Left renal cortex interstitium (tissue), 4 donors: ENCODE results near the gene TAF11L13. TPM values are rescaled to one million over a fixed set of nuclear protein-coding genes. Genes with fewer than 3 reads are reported as not detected.
"Not testable (repeated sequence)": the region's sequence is repeated elsewhere in the genome, so short reads cannot be mapped to it uniquely, and the experiment has no call there.

ENCODE experiments used
- DNase-seq, 4 donors: peaks; one replicate each; pipeline ENCODE4 v3.0.0-alpha.2; 2013; ENCODE audit warnings: low read depth in 4 of 4, low spot score in 2 of 4, missing footprints in 1 of 4
- polyA plus RNA-seq, 4 donors: library from polyadenylated mRNA; unstranded; fragments of 120-200 nt; gene quantifications; one replicate each; pipeline ENCODE4 v1.2.1, GENCODE V29; 2013; ENCODE audit not compliant: insufficient read length in 4 of 4

Gene TAF11L13
- not detected for polyA plus RNA-seq

- not testable (repeated sequence) for DNase-seq
Observed at GRCh38 chr5:17631788-17632187, at the start of gene TAF11L13. Gene TAF11L13 (plus strand): TSS chr5:17632088.

DNA sequence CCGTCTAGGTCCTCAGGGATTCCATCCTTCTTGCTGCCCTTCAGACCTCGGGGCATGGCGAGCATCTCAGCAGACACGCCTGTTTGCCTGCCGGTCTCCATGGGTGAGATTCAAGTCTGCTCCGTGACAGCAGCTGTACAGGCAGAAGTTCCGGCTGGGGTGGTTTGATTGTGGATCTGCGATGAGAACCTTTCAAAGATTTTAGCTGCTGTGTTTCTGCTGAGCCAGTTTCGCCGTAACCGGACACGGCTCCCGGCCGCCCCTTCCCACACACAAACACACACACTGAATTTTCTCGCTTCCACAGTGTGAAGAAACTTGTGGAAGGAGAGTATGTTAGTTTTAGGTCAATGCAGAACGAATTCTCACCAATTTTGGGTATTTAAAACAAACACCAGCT lies 46.2 kb upstream of the TAF11L13 start, which contains the start of gene TAF11L7:
TAF11L7 (minus strand) TSS at position 101 of the 400 bp plus-strand sequence.
- DNase-seq = not testable (repeated sequence)

GRCh38 chr5:17590860-17591259 lies 41.0 kb upstream of the TAF11L13 start, which contains the start of gene TAF11L8:
Gene TAF11L8 (minus strand): TSS chr5:17590960.
- not testable (repeated sequence) for DNase-seq

GRCh38 chr5:17594255-17594654 lies 37.6 kb upstream of the TAF11L13 start, which contains the start of gene TAF11L9:
Gene TAF11L9 (minus strand): TSS chr5:17594394.
- DNase-seq = not testable (repeated sequence)

- not testable (repeated sequence) for DNase-seq
Observed at GRCh38 chr5:17597728-17598127, 34.2 kb upstream of the TAF11L13 start, which contains the start of gene TAF11L10. Gene TAF11L10 (minus strand): TSS chr5:17597828.

GRCh38 chr5:17603880-17604279 lies 28.0 kb upstream of the TAF11L13 start, which contains the start of gene TAF11L11:
Gene TAF11L11 (plus strand): TSS chr5:17604183.
- DNase-seq = not testable (repeated sequence)

- no peak for DNase-seq
Observed at GRCh38 chr5:17604951-17605350, 26.9 kb upstream of the TAF11L13 start.

DNA sequence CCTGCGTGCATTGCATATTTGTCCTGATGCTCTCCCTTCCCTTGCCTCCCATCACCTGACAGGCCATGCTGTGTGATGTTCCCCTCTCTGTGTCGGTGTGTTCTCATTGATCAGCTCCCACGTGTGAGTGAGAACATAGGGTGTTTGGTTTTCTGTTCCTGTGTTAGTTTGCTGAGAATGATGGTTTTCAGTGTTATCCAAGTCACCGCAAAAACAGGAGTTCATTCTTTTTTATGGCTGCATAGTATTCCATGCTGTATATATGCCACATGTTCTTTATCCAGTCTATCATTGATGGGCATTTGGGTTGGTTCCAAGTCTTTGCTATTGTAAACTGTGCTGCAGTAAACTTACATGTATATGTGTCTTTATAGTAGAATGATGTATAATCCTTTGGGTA lies 24.4 kb upstream of the TAF11L13 start:
- DNase-seq = not testable (repeated sequence)

DNA sequence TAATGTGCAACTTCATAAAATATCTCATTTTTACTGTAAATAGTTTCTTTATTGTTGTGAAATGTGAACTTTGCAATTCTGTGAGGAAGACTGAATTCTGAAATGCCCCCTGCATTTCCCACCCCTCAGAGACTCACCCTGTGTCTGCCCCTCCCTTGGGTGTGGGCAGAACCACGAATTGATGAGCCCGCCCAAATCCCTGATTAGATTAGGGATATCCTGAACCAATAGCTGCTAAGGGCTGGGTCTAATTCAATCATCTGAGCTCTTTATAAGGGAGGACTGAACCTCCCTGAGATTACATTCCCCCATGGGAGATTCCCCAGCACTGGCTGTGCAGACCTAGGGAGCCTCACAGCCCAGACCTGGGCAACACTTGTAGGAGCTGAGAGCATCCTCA lies 21.8 kb upstream of the TAF11L13 start, which contains the start of gene TAF11L12:
TAF11L12 (plus strand) TSS at position 301 of the 400 bp plus-strand sequence.
- not testable (repeated sequence) for DNase-seq

DNA sequence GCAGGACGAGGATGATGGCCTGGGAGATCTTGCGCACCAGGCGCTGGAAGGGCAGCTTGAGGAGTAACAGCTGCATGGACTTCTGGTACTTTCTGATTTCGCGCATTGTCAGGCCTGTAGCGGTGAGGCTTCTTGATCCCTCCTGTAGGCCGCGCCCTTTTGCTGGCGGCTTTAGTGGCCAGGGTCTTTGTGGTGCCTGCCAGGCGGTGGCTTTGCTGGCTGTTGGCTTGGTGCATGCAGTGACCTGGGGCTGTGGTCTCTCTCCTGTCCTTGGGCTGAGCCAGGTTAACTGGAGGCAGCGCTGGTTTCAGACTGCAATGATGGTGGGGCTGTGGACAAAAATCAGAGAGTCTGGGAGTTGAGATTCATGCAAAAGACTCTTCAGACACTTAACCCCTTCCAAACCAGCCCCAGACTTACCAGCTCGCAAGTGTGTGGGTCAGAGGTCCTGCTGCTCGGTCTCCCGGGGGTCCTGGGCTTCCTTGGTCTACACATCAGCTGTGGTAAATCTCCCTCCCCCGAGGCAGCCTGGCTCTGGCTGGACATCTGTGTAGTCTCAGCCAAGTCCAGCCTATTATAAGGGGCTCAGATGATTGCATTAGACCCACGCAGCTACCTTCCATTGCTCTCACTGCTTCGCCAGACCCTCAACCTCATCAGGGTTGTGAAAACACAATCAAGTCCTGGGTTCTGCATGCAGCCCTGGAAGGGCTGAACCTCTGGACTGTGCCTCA lies 16.8 kb upstream of the TAF11L13 start:
- no peak for DNase-seq

DNA sequence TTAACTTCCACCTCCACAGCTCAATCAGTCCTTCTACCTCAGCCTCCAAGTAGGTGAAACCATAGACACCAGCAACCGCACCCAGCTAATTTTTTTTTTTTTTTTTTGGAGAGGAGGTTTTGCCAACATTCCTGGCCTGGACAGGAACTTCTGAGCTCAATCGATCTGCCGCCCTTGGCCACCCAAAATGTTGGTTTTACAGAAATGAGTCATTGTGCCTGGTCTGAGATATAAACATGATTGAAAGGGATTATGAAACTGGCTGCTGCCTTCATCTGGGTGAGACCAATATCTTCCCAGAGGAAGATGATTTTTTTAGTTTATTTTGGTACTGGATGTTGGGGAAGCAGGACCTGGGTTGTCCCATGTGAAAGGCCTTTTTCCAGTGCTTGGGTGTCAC lies 12.5 kb upstream of the TAF11L13 start:
- no peak for DNase-seq

DNA sequence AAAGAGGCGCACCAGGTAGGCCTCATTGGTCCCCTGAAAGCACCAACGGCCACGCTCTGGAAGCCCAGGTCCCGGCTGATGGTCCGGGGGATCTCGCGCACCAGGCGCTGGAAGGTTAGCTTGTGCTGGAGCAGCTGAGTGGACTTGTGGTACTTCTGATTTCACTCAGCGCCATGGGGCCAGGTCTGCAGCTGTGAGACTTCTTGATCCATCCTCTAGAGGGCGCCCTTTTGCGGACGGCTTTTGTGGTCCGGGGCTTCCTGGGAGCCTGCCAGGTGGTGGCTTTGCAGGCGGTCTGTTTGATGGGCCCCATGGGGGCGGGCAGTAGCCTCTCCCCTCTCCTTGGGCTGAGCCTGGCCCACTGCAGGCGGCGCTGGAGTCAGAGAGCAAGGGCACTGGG lies 11.3 kb upstream of the TAF11L13 start:
- DNase-seq = no peak

GRCh38 chr5:17625686-17626085 lies 6.2 kb upstream of the TAF11L13 start:
- DNase-seq = no peak

- DNase-seq = no peak
Observed at GRCh38 chr5:17634160-17634559, 2.3 kb downstream of the TAF11L13 start, which contains the start of gene TAF11L14. Gene TAF11L14 (plus strand): TSS chr5:17634460.

DNA sequence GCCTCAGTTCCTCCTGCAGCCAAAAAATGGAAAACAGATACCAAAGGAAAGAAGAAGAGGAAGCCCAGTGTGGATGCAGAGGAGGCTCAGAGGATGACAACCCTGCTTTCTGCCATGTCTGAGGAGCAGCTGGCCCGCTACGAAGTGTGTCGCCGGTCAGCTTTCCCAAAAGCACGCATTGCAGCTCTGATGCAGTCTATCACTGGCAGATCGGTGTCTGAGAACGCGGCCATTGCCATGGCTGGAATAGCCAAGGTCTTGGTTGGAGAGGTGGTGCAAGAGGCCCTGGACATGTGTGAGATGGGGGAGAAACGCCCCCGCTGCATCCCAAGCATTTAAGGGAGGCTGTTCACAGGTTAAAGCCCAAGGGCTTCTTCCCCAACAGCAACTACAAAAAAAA lies 17.3 kb downstream of the TAF11L13 start:
- DNase-seq = not testable (repeated sequence)

GRCh38 chr5:17655201-17655759 lies 23.4 kb downstream of the TAF11L13 start:
- not testable (repeated sequence) for DNase-seq

DNA sequence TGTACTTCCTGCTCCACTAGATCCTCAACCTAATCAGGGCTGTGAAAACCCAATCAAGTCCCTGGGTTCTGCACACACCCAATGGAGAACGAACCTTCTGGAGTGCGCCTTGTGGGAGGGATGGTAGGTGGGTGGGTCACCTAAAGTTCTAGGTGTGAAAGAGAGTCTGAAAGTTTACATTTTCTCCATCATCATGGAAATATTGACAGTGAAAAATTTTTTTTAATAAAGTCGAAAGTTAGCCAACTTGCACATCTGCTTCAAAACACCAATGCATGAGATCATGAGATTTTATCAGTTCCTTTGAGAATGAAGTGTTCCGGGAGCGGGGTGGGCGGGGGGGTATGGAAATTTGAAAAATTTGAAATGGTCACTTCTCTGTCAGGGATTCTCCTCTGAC lies 24.0 kb downstream of the TAF11L13 start:
- DNase-seq = no peak

- no peak for DNase-seq
Observed at GRCh38 chr5:17663182-17663581, 31.3 kb downstream of the TAF11L13 start.

- DNase-seq = no peak
Observed at GRCh38 chr5:17665836-17666235, 33.9 kb downstream of the TAF11L13 start.

GRCh38 chr5:17666726-17667235 lies 34.9 kb downstream of the TAF11L13 start:
- no peak for DNase-seq

DNA sequence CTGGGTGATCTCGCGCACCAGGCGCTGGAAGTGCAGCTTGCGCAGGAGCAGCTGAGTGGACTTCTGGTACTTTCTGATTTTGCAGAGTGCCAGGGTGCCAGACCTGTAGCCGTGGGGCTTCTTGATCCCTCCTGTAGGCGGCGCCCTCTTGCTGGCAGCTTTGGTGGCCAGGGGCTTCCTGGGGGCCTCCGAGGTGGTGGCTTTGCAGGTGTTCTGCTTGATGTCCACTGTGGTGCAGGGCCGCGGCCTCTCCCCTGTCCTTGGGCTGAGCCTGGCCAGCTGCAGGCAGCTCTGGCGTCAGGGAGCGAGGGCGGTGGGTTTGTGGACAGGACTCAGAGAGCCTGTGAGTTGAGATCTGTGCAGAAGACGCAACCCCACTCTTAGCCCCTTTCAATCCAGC lies 38.5 kb downstream of the TAF11L13 start:
- no peak for DNase-seq
